ENCODE measurements around the gene PDE4D.

GRCh38 chr5:59424515-59424914, 469.0 kb downstream of the PDE4D start:
- TF ChIP-seq CTCF (IDR thresholded peaks at IDR 0.05) (no peak), POLR2A (IDR thresholded peaks at IDR 0.05) (no peak)
